ENCODE results near the gene CD4.
A peak's percentile ranks its signal among the peaks of the same experiment; 100 is the strongest.

CD4 gene

GRCh38 chr12:6765634-6766581 is 23.4 kb upstream of the CD4 start, which contains the start of gene PTMS:
Gene PTMS, plus strand, starts transcription at chr12:6766363. Its CDS starts 343 bp downstream, at chr12:6766706.
- peak within 1 kb of the TSS; percentile 89 for H3K4me3 ChIP-seq (ENCODE audit: low read depth, low read length)
- peak within 1 kb of the TSS; percentile 79 for H3K27ac ChIP-seq (ENCODE audit: low read depth, low read length)
- no peaks in the 10 kb centered on the region for H3K36me3 ChIP-seq (ENCODE audit: insufficient read depth, low read length)
- peaks cover 35% of the 10 kb centered on the region for H3K4me1 ChIP-seq (ENCODE audit: control insufficient read depth, insufficient read depth, low read length, unreplicated experiment)
- peak within 1 kb of the TSS; percentile 51 for H2AFZ ChIP-seq (ENCODE audit: low read length, unreplicated experiment)
- H3K79me2 ChIP-seq (ENCODE audit: control insufficient read depth, insufficient read depth, low read length, unreplicated experiment) = peaks cover 32% of the 10 kb centered on the region
- H3K27me3 ChIP-seq (ENCODE audit: insufficient read depth, low read length) = no peaks in the 10 kb centered on the region

- Histone ChIP-seq H3K27me3 (ENCODE audit: insufficient read depth, low read length) (no peaks in the 10 kb centered on the region), H3K4me1 (ENCODE audit: control insufficient read depth, insufficient read depth, low read length, unreplicated experiment) (peaks cover 35% of the 10 kb centered on the region), H3K4me3 (ENCODE audit: low read depth, low read length) (peak overlapping the region; percentile 89), H3K36me3 (ENCODE audit: insufficient read depth, low read length) (no peaks in the 10 kb centered on the region), H3K27ac (ENCODE audit: low read depth, low read length) (peak overlapping the region; percentile 16; the same call in 1 of the 2 replicates), H3K79me2 (ENCODE audit: control insufficient read depth, insufficient read depth, low read length, unreplicated experiment) (peaks cover 32% of the 10 kb centered on the region), H2AFZ (ENCODE audit: low read length, unreplicated experiment) (peak overlapping the region; percentile 7)
Observed at GRCh38 chr12:6766651-6767349, 22.5 kb upstream of the CD4 start.

GRCh38 chr12:6767353-6768319 is 21.7 kb upstream of the CD4 start:
- H3K79me2 ChIP-seq (ENCODE audit: control insufficient read depth, insufficient read depth, low read length, unreplicated experiment) = peaks cover 32% of the 10 kb centered on the region
- peak overlapping the region; percentile 16; the same call in 1 of the 2 replicates for H3K27ac ChIP-seq (ENCODE audit: low read depth, low read length)
- H3K27me3 ChIP-seq (ENCODE audit: insufficient read depth, low read length) = no peaks in the 10 kb centered on the region
- H3K36me3 ChIP-seq (ENCODE audit: insufficient read depth, low read length) = no peaks in the 10 kb centered on the region
- no peak overlapping the region for H2AFZ ChIP-seq (ENCODE audit: low read length, unreplicated experiment)
- peak overlapping the region; percentile 89 for H3K4me3 ChIP-seq (ENCODE audit: low read depth, low read length)
- peaks cover 35% of the 10 kb centered on the region for H3K4me1 ChIP-seq (ENCODE audit: control insufficient read depth, insufficient read depth, low read length, unreplicated experiment)

GRCh38 chr12:6768437-6768914 is 20.9 kb upstream of the CD4 start:
- Histone ChIP-seq H3K79me2 (ENCODE audit: control insufficient read depth, insufficient read depth, low read length, unreplicated experiment) (peaks cover 32% of the 10 kb centered on the region), H3K27me3 (ENCODE audit: insufficient read depth, low read length) (no peaks in the 10 kb centered on the region), H3K27ac (ENCODE audit: low read depth, low read length) (no peak overlapping the region), H3K36me3 (ENCODE audit: insufficient read depth, low read length) (no peaks in the 10 kb centered on the region), H2AFZ (ENCODE audit: low read length, unreplicated experiment) (no peak overlapping the region), H3K4me1 (ENCODE audit: control insufficient read depth, insufficient read depth, low read length, unreplicated experiment) (peaks cover 30% of the 10 kb centered on the region), H3K4me3 (ENCODE audit: low read depth, low read length) (peak overlapping the region; percentile 89)

- H3K27ac ChIP-seq (ENCODE audit: low read depth, low read length) = no peak overlapping the region
- H3K79me2 ChIP-seq (ENCODE audit: control insufficient read depth, insufficient read depth, low read length, unreplicated experiment) = peaks cover 32% of the 10 kb centered on the region
- peaks cover 25% of the 10 kb centered on the region for H3K4me1 ChIP-seq (ENCODE audit: control insufficient read depth, insufficient read depth, low read length, unreplicated experiment)
- H3K36me3 ChIP-seq (ENCODE audit: insufficient read depth, low read length) = no peaks in the 10 kb centered on the region
- no peak overlapping the region for H2AFZ ChIP-seq (ENCODE audit: low read length, unreplicated experiment)
- no peaks in the 10 kb centered on the region for H3K27me3 ChIP-seq (ENCODE audit: insufficient read depth, low read length)
- H3K4me3 ChIP-seq (ENCODE audit: low read depth, low read length) = peak overlapping the region; percentile 89
Observed at GRCh38 chr12:6768990-6769389, 20.3 kb upstream of the CD4 start.

- Histone ChIP-seq H3K36me3 (ENCODE audit: insufficient read depth, low read length) (no peaks in the 10 kb centered on the region), H3K27ac (ENCODE audit: low read depth, low read length) (no peak overlapping the region), H3K27me3 (ENCODE audit: insufficient read depth, low read length) (no peaks in the 10 kb centered on the region), H3K79me2 (ENCODE audit: control insufficient read depth, insufficient read depth, low read length, unreplicated experiment) (peaks cover 32% of the 10 kb centered on the region), H2AFZ (ENCODE audit: low read length, unreplicated experiment) (no peak overlapping the region), H3K4me3 (ENCODE audit: low read depth, low read length) (no peak overlapping the region), H3K4me1 (ENCODE audit: control insufficient read depth, insufficient read depth, low read length, unreplicated experiment) (peaks cover 24% of the 10 kb centered on the region)
Observed at GRCh38 chr12:6769666-6770065, 19.7 kb upstream of the CD4 start.

GRCh38 chr12:6770094-6770493 is 19.2 kb upstream of the CD4 start:
- Histone ChIP-seq H3K27ac (ENCODE audit: low read depth, low read length) (no peak overlapping the region), H3K36me3 (ENCODE audit: insufficient read depth, low read length) (no peaks in the 10 kb centered on the region), H3K4me3 (ENCODE audit: low read depth, low read length) (no peak overlapping the region), H3K79me2 (ENCODE audit: control insufficient read depth, insufficient read depth, low read length, unreplicated experiment) (peaks cover 32% of the 10 kb centered on the region), H3K4me1 (ENCODE audit: control insufficient read depth, insufficient read depth, low read length, unreplicated experiment) (peaks cover 21% of the 10 kb centered on the region), H3K27me3 (ENCODE audit: insufficient read depth, low read length) (no peaks in the 10 kb centered on the region), H2AFZ (ENCODE audit: low read length, unreplicated experiment) (no peak overlapping the region)

GRCh38 chr12:6770600-6770999 is 18.7 kb upstream of the CD4 start:
- no peak overlapping the region for H3K4me3 ChIP-seq (ENCODE audit: low read depth, low read length)
- peaks cover 32% of the 10 kb centered on the region for H3K79me2 ChIP-seq (ENCODE audit: control insufficient read depth, insufficient read depth, low read length, unreplicated experiment)
- no peak overlapping the region for H3K27ac ChIP-seq (ENCODE audit: low read depth, low read length)
- H3K36me3 ChIP-seq (ENCODE audit: insufficient read depth, low read length) = no peaks in the 10 kb centered on the region
- H2AFZ ChIP-seq (ENCODE audit: low read length, unreplicated experiment) = no peak overlapping the region
- no peaks in the 10 kb centered on the region for H3K27me3 ChIP-seq (ENCODE audit: insufficient read depth, low read length)
- peaks cover 16% of the 10 kb centered on the region for H3K4me1 ChIP-seq (ENCODE audit: control insufficient read depth, insufficient read depth, low read length, unreplicated experiment)

GRCh38 chr12:6771091-6771495 is 18.2 kb upstream of the CD4 start:
- Histone ChIP-seq H3K27me3 (ENCODE audit: insufficient read depth, low read length) (no peaks in the 10 kb centered on the region), H3K4me3 (ENCODE audit: low read depth, low read length) (no peak overlapping the region), H3K27ac (ENCODE audit: low read depth, low read length) (no peak overlapping the region), H3K36me3 (ENCODE audit: insufficient read depth, low read length) (no peaks in the 10 kb centered on the region), H3K79me2 (ENCODE audit: control insufficient read depth, insufficient read depth, low read length, unreplicated experiment) (peaks cover 30% of the 10 kb centered on the region), H2AFZ (ENCODE audit: low read length, unreplicated experiment) (no peak overlapping the region), H3K4me1 (ENCODE audit: control insufficient read depth, insufficient read depth, low read length, unreplicated experiment) (peaks cover 14% of the 10 kb centered on the region)

Measured in ACC112 (cell line).